HCT116 (cell line): Measurements from ENCODE around the gene TMEM150C.

Experiments
- CEBPB ChIP-seq: IDR thresholded peaks from 2 replicates; pipeline ENCODE4 v1.6.1; 2012; ENCODE audit warnings: low read depth
- EZH2 ChIP-seq: fragments of 200-600 bp; sonication (generic); IDR thresholded peaks from 2 replicates; pipeline ENCODE4 v1.6.1; 2017; ENCODE audit warnings: antibody characterized with exemption, mixed run types
- EZH2phosphoT487 ChIP-seq: fragments of 200-600 bp; IDR thresholded peaks from 2 replicates; pipeline ENCODE4 v1.6.1; 2018; ENCODE audit warnings: antibody characterized with exemption, borderline replicate concordance
- POLR2A ChIP-seq: IDR thresholded peaks from 2 replicates; pipeline ENCODE4 v1.7.0; 2011; ENCODE audit warnings: borderline replicate concordance; ENCODE audit not compliant: insufficient read depth, insufficient read length; ENCODE audit errors: extremely low read depth
- POLR2AphosphoS5 ChIP-seq: IDR thresholded peaks from 2 replicates; pipeline ENCODE4 v1.6.1; 2011; ENCODE audit warnings: mild to moderate bottlenecking, low read depth, low read length, moderate library complexity
- SIN3A ChIP-seq: IDR thresholded peaks from 2 replicates; pipeline ENCODE4 v1.6.1; 2012; ENCODE audit warnings: low read depth
- SP1 ChIP-seq: IDR thresholded peaks from 2 replicates; pipeline ENCODE4 v1.6.1; 2012; ENCODE audit warnings: low read depth
- SRF ChIP-seq: IDR thresholded peaks from 2 replicates; pipeline ENCODE4 v1.6.1; 2012; ENCODE audit warnings: low read depth
- YY1 ChIP-seq: IDR thresholded peaks from 2 replicates; pipeline ENCODE4 v1.6.1; 2011; ENCODE audit warnings: low read length, low read depth, moderate library complexity, mild to moderate bottlenecking; ENCODE audit not compliant: insufficient replicate concordance; ENCODE audit errors: extremely low read depth
- TF ChIP-seq, protein P1 (sequence below), 3 experiments: fragments of 200-600 bp in 1 of 3; sonication (generic) in 1 of 3; IDR thresholded peaks in 2 of 3; conservative IDR thresholded peaks in 1 of 3; 2 replicates each; pipeline ENCODE4 v1.5.1; 2012 to 2017; ENCODE audit warnings: low read depth in 2 of 3, low read length in 2 of 3, antibody characterized with exemption in 1 of 3, borderline replicate concordance in 1 of 3, control low read depth in 1 of 3, mild to moderate bottlenecking in 1 of 3, mixed read lengths in 1 of 3, mixed run types in 1 of 3, moderate library complexity in 1 of 3; ENCODE audit not compliant: insufficient read depth in 1 of 3
- TF ChIP-seq, protein P2 (sequence below): IDR thresholded peaks from 2 replicates; pipeline ENCODE4 v1.6.1; 2012
- TF ChIP-seq, protein P3 (sequence below): IDR thresholded peaks from 2 replicates; pipeline ENCODE4 v1.6.1; 2011; ENCODE audit warnings: mild to moderate bottlenecking, low read length, moderate library complexity; ENCODE audit not compliant: insufficient replicate concordance; ENCODE audit errors: extremely low read depth
- TF ChIP-seq, protein P4 (sequence below): IDR thresholded peaks from 2 replicates; pipeline ENCODE4 v1.6.1; 2012; ENCODE audit warnings: low read depth
- TF ChIP-seq, protein P5 (sequence below): IDR thresholded peaks from 2 replicates; pipeline ENCODE4 v1.6.1; 2012

DNA sequence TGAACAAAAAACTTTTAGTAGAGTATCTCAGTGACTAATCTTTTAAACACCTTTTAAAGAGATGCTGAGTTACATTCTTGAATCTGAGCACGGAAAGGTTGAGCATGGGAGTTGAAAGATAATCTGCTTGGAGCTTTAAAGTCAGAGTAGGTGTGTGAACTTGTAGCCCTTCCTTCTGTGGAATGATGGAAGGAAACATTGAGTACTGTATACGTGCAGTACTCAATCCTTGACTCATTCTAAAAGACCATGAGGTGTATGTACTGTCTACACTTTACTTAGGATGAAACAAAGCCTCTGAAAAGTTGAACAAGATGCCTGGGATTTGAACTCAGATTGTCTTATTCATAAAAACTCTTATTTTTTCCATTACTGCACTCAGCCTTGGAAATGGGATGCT is 128.0 kb downstream of the TMEM150C start:
- TF ChIP-seq YY1 (no peak), POLR2AphosphoS5 (no peak), POLR2A (no peak), SRF (no peak), EZH2 (no peak), EZH2phosphoT487 (no peak), SP1 (no peak), SIN3A (no peak), CEBPB (no peak)
- TF ChIP-seq, protein P1, sequence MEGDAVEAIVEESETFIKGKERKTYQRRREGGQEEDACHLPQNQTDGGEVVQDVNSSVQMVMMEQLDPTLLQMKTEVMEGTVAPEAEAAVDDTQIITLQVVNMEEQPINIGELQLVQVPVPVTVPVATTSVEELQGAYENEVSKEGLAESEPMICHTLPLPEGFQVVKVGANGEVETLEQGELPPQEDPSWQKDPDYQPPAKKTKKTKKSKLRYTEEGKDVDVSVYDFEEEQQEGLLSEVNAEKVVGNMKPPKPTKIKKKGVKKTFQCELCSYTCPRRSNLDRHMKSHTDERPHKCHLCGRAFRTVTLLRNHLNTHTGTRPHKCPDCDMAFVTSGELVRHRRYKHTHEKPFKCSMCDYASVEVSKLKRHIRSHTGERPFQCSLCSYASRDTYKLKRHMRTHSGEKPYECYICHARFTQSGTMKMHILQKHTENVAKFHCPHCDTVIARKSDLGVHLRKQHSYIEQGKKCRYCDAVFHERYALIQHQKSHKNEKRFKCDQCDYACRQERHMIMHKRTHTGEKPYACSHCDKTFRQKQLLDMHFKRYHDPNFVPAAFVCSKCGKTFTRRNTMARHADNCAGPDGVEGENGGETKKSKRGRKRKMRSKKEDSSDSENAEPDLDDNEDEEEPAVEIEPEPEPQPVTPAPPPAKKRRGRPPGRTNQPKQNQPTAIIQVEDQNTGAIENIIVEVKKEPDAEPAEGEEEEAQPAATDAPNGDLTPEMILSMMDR (IDR thresholded peaks at IDR 0.05 in 2 of 3, conservative IDR thresholded peaks at IDR 0.05 in 1 of 3; ENCODE audit: borderline replicate concordance in 1 of 3, insufficient read depth in 1 of 3, low read depth in 2 of 3, low read length in 2 of 3), result no peak
- TF ChIP-seq, protein P2, sequence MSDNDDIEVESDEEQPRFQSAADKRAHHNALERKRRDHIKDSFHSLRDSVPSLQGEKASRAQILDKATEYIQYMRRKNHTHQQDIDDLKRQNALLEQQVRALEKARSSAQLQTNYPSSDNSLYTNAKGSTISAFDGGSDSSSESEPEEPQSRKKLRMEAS, result no peak
- TF ChIP-seq, protein P3, sequence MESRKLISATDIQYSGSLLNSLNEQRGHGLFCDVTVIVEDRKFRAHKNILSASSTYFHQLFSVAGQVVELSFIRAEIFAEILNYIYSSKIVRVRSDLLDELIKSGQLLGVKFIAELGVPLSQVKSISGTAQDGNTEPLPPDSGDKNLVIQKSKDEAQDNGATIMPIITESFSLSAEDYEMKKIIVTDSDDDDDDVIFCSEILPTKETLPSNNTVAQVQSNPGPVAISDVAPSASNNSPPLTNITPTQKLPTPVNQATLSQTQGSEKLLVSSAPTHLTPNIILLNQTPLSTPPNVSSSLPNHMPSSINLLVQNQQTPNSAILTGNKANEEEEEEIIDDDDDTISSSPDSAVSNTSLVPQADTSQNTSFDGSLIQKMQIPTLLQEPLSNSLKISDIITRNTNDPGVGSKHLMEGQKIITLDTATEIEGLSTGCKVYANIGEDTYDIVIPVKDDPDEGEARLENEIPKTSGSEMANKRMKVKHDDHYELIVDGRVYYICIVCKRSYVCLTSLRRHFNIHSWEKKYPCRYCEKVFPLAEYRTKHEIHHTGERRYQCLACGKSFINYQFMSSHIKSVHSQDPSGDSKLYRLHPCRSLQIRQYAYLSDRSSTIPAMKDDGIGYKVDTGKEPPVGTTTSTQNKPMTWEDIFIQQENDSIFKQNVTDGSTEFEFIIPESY, result no peak
- TF ChIP-seq, protein P4, sequence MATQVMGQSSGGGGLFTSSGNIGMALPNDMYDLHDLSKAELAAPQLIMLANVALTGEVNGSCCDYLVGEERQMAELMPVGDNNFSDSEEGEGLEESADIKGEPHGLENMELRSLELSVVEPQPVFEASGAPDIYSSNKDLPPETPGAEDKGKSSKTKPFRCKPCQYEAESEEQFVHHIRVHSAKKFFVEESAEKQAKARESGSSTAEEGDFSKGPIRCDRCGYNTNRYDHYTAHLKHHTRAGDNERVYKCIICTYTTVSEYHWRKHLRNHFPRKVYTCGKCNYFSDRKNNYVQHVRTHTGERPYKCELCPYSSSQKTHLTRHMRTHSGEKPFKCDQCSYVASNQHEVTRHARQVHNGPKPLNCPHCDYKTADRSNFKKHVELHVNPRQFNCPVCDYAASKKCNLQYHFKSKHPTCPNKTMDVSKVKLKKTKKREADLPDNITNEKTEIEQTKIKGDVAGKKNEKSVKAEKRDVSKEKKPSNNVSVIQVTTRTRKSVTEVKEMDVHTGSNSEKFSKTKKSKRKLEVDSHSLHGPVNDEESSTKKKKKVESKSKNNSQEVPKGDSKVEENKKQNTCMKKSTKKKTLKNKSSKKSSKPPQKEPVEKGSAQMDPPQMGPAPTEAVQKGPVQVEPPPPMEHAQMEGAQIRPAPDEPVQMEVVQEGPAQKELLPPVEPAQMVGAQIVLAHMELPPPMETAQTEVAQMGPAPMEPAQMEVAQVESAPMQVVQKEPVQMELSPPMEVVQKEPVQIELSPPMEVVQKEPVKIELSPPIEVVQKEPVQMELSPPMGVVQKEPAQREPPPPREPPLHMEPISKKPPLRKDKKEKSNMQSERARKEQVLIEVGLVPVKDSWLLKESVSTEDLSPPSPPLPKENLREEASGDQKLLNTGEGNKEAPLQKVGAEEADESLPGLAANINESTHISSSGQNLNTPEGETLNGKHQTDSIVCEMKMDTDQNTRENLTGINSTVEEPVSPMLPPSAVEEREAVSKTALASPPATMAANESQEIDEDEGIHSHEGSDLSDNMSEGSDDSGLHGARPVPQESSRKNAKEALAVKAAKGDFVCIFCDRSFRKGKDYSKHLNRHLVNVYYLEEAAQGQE, result no peak
- TF ChIP-seq, protein P5, sequence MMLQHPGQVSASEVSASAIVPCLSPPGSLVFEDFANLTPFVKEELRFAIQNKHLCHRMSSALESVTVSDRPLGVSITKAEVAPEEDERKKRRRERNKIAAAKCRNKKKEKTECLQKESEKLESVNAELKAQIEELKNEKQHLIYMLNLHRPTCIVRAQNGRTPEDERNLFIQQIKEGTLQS, result no peak
